Endometrium (tissue), 2 donors: ENCODE data around the gene TRA2B.
"Not testable (repeated sequence)": the region's sequence is repeated elsewhere in the genome, so short reads cannot be mapped to it uniquely, and the experiment has no call there.

Source experiments
- FAIRE-seq: peaks from 2 replicates; lab custom pipeline; 2012; peaks lifted over from hg19 to GRCh38; lab: Jason Lieb, UNC
- donor health status: control.
- donor health status: control.

Gene TRA2B

GRCh38 chr3:185927501-185928200, 10.2 kb downstream of the TRA2B start:
- no peak for FAIRE-seq

DNA sequence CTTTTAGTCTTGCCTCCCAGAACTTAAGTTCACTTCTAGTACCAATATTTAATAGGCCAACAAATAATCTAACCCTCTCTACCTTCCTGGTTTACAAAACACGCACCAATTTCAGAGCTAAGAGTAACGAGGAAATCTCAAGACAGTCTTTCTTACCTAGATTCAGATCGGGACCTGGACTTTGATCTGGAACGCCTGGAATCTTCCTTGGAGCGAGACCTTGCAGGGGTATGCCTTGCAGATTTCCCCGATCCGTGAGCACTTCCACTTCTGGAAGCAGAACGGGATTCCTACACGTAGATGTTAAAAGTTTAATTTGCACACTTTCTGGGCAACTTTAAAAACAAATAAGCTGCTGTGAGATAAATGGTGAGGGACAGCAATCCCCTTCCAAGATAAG, 11.4 kb downstream of the TRA2B start:
- FAIRE-seq, result no peak

GRCh38 chr3:185925353-185925752, 12.5 kb downstream of the TRA2B start:
- FAIRE-seq, result no peak

DNA sequence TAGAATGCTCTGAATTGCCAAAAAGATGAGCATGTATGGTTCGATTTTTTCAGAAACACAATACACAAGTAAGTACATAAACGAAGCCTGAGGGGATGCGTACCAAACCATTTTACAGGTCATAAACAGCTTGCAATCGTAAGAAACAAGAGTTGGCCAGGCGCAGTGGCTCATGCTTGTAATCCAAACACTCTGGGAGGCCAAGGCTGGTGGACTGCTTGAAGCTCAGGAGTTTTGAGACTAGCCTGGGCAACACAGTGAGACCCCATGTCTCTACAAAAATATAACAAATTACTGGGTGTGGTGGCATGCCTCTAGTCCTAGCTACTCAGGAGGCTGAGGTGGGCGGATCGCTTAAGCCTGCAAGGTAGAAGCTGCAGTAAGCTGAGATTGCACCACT, 13.4 kb downstream of the TRA2B start:
- FAIRE-seq, result no peak

DNA sequence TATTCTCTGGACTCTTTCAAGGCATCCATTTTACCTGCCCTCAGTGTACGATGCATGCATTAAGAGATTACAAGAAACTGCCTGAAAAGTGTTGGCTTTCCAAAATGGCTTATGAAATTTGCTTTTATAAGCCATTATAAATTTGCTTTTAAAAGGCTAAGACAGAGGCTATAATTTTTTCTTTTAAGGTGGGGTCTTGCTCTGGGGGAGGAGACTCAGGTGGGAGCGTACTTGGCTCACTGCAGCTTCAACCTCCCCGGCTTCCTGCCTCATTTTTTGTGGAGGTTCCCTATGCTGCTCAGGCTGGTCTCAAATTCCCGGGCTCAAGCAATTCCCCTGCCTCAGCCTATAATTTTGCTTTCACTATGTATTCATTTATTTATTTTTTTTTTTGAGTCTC, 17.6 kb downstream of the TRA2B start:
- FAIRE-seq, result no peak

GRCh38 chr3:185916042-185916833, 21.6 kb downstream of the TRA2B start:
- FAIRE-seq, result no peak

GRCh38 chr3:185915642-185916041, 22.2 kb downstream of the TRA2B start:
- FAIRE-seq, result no peak

DNA sequence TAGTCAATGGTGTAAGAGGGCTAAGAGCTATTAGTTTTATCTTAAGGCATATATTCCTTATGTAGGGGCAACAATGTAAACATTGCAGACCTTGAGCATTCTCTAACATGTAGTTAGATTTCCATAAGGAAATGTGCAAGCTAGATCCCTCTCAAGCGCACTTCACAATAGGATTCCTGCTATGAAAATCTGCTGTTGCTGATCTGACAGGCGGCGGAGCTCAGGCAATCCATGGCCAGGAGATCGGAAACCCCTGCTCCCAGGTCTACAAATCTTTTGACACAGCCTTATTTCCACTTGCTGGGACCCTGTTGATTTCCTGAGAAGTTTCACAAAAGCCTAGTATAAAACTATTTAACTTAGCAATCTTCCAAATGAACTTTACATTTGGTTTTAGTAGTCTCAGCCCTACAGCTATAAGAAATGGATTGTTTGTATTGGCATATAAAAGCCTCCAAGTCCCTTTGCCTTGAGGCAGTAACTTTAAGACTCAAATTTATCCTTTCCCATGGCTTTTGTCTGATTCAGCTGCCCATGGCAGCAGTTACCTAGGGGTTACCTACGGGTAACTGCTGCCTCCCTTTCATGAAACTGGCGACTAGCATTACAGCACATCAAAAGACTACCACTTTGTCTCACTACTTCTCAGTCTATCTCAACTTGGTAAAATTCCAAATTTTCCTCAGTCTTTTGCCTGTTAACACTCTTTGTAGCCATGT, 22.7 kb downstream of the TRA2B start:
- no peak for FAIRE-seq

DNA sequence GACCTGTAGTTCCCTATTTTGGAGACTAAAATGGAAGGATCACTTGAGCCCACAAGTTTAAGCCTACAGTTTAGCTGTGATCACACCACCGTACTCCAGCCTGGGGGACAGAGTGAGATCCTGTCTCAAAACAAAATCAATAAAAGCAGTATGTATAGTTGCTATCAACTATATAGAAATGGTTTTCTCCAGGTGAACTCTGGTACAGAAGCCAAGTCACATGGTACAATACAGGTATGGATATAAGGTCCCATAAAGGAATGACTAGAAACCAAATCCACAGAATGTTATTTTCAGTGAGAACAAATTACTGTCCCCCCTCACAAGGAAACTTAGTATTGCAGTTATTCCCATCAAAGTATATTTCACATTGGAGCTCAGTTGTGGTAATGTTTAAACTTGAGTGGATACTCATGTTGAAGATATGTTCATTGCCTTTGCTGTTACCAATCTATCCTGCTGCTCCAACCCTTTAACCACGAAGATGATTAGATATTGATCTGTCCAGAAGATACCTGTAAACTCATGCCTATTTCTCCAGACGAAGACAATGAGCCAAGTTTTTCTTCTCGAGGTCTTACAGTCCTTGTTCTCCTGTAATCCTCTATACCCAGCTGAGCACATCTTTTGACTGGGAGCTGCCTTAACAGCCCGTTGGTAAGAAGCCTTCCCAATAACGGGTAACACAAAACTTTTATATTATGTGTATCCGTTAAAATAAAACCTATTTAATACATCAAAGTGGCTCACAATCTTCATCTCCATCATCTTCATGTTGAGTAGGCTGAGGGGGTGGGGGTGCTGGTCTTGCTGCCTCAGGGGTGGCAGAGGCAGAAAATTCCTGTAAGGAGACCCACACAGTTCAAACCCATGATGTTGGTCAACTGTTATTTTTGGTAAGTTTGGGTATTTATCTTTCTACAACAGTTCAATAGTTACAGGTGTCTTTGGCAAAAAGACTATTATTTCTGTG, 24.6 kb downstream of the TRA2B start:
- FAIRE-seq, result no peak

- FAIRE-seq, result no peak
Measured at GRCh38 chr3:185912512-185912911, 25.3 kb downstream of the TRA2B start.

- FAIRE-seq, result not testable (repeated sequence)
Measured at GRCh38 chr3:185911076-185911448, 26.8 kb downstream of the TRA2B start.

DNA sequence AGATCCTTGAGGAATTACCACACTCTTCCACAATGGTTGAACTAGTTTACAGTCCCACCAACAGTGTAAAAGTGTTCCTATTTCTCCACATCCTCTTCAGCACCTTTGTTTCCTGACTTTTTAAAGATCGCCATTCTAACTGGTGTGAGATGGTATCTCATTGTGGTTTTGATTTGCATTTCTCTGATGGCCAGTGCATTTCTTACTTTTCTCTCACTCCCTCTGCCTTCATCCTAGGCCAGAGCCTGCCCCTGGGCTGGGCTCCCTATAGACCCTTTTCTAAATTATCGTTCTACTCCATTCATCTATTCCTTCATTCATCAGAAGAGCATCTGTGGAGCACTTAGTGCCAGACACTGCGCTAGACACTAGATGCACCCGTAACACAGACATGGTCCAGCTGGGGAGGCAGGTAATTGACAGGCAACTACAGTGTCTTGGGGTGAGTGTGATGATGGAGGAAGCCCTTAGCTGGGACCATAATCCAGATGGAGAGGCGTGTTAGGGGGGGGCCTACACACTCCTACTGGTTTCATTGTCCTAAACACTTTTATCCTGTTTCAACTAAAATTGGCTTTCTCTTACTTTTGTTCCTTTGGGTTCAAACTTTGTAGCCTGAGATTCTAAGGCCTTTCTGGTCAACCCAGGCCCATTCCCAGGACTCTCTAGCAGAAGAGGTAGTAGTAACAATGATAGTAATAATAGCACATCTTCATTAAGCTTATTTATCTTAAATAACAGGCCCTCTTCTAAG, 27.3 kb downstream of the TRA2B start:
- not testable (repeated sequence) for FAIRE-seq

- not testable (repeated sequence) for FAIRE-seq
Measured at GRCh38 chr3:185909913-185910312, 27.9 kb downstream of the TRA2B start.

GRCh38 chr3:185900228-185900627, 37.6 kb downstream of the TRA2B start:
- no peak for FAIRE-seq

- no peak for FAIRE-seq
Measured at GRCh38 chr3:185896636-185897035, 41.2 kb downstream of the TRA2B start.

- FAIRE-seq, result no peak
Measured at GRCh38 chr3:185887066-185887465, 50.7 kb downstream of the TRA2B start.

DNA sequence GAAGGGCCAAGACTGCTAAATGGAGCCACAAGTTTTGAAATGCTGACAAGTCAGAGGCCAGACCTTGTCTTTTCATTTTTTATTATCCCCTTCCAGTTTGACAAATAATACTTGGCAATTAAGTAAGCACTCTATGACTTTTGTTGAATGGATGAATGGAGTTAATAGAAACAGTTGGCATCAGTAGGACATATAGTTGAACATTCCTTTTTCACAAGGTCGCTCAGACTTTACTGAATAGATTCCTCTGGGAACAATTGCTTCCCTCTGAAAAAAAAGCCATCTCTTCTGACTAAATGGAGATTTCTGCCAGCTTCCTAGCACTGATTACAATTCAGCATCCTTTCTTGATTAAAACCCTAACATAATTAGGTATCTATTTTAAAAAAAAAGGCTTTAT, 53.2 kb downstream of the TRA2B start:
- FAIRE-seq, result no peak

- no peak for FAIRE-seq
Measured at GRCh38 chr3:185881926-185882325, 55.9 kb downstream of the TRA2B start.

DNA sequence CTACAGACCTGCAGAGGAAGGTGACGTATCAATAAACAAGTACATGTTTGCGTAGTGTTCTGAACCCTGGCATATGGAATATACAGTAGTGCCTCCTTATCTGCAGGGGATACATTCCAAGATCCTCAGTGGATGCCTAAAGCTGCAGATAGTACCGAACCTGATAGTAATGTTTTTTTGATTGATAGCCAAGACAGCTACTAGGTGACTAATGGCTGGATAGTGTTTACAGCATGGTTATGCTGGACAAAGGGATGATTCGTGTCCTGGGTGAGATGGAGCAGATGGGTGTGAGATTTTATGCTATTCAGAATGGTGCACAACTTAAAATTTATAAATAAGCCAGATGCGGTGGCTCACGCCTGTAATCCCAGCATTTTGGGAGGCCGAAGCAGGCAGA, 57.2 kb downstream of the TRA2B start:
- no peak for FAIRE-seq

DNA sequence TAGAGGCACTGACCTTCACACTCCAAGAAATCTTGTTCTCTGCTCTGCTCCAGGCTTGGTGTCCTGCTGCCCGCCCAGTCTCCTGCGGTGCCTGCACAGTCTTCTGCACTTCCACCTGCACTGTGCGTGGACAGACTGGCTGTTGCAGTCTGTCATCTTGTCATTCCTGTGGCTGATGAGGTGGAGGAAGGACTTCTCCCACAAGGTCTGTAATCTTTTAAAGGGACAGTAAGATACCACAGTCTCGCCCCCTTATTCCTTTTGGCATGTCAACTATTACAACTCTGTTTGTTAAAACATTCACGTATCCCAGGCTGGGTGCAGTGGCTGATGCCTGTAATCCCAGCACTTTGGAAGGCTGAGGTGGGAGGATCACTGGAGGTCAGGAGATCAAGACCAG, 58.9 kb downstream of the TRA2B start:
- FAIRE-seq, result no peak

GRCh38 chr3:185874119-185874518, 63.7 kb downstream of the TRA2B start:
- no peak for FAIRE-seq
